Prostate gland (tissue), 2 donors: ENCODE data around the gene LHPP.

Source experiments
- CTCF ChIP-seq, 4 experiments: fragments of 200-600 bp in 2 of 4; fragments of 450-650 bp in 2 of 4; sonication (generic) in 2 of 4; IDR thresholded peaks; 1 replicate in 3 of 4; 2 replicates in 1 of 4; pipeline ENCODE4 v1.5.1; 2016 to 2019; ENCODE audit warnings: antibody characterized with exemption in 4 of 4, mild to moderate bottlenecking in 2 of 4, moderate library complexity in 2 of 4
- POLR2A ChIP-seq: fragments of 450-650 bp; IDR thresholded peaks from one replicate; pipeline ENCODE4 v1.6.1; 2016; ENCODE audit warnings: antibody characterized with exemption, mild to moderate bottlenecking
- POLR2AphosphoS5 ChIP-seq: sonication (generic); formaldehyde crosslinking; IDR thresholded peaks from one replicate; pipeline ENCODE4 v1.6.1; 2017; ENCODE audit warnings: antibody characterized with exemption

GRCh38 chr10:124559372-124560132 lies 97.9 kb downstream of the LHPP start:
- no peak for TF ChIP-seq CTCF (IDR thresholded peaks at IDR 0.05)
- no peak for TF ChIP-seq POLR2A
- no peak for TF ChIP-seq POLR2AphosphoS5
